ENCODE results near the gene ENTPD1. TPM values are rescaled to one million over a fixed set of nuclear protein-coding genes. Genes with fewer than 3 reads are reported as not detected.

Gene ENTPD1
- total RNA-seq, 1 experiment from 2014 or later: 0.37 TPM

- H3K9ac ChIP-seq (ENCODE audit: low read length): no peak overlapping the region
- DNase-seq (ENCODE audit: low read depth, low spot score): no peak
- no peak overlapping the region for H3K27ac ChIP-seq (ENCODE audit: low read depth, low read length)
- H3K9me3 ChIP-seq (ENCODE audit: control insufficient read depth in 1 of 2, insufficient read depth in 1 of 2, low read depth in 1 of 2, low read length in 2 of 2): no peaks in the 10 kb centered on the region
- ChIA-PET CTCF (interaction anchor here (1.3 kb wide), 1 partner anchor 167 kb away, joined by 7 read pairs; the partner anchor contains the start of gene TCTN3), RAD21 (ENCODE audit: low non-redundant PET in 1 of 2, low total read pairs in 2 of 2, uncharacterized antibody in 2 of 2, unreplicated experiment in 2 of 2) (no interaction called here), POLR2A (no interaction called here)
- no peaks in the 10 kb centered on the region for H4K20me1 ChIP-seq (ENCODE audit: insufficient read depth)
- no TSS peak for BruUV-seq (replicated peaks)
- H3K4me3 ChIP-seq (replicated peaks in 1 of 2; ENCODE audit: low read depth in 1 of 2, low read length in 2 of 2): no peak overlapping the region
- no peaks in the 10 kb centered on the region for H3K79me2 ChIP-seq (ENCODE audit: insufficient read depth, low read length)
- H2AFZ ChIP-seq (ENCODE audit: low read depth, low read length, poor library complexity, severe bottlenecking): no peak overlapping the region
- H3K4me1 ChIP-seq (ENCODE audit: control insufficient read depth in 1 of 2, insufficient read depth in 2 of 2, low read length in 2 of 2): no peaks in the 10 kb centered on the region
- intact Hi-C loops (cut with micrococcal nuclease): no loop called here
- no peak overlapping the region for H3K4me2 ChIP-seq (ENCODE audit: low read length)
- ATAC-seq: no peak
- H3K9me2 ChIP-seq (ENCODE audit: insufficient read depth): no peaks in the 10 kb centered on the region
- H3K36me3 ChIP-seq (ENCODE audit: control insufficient read depth in 1 of 2, insufficient read depth in 2 of 2, low read length in 2 of 2): no peaks in the 10 kb centered on the region
- TF ChIP-seq REST (IDR thresholded peaks at IDR 0.05; ENCODE audit: low read depth) (no peak), RAD21 (IDR thresholded peaks at IDR 0.05; ENCODE audit: low read depth) (no peak), TCF7L2 (IDR thresholded peaks at IDR 0.05; ENCODE audit: borderline replicate concordance, extremely low read depth, insufficient read depth, insufficient read length) (no peak), YY1 (IDR thresholded peaks at IDR 0.05; ENCODE audit: extremely low read depth, insufficient replicate concordance, low read depth, low read length) (no peak), ZBTB33 (IDR thresholded peaks at IDR 0.05; ENCODE audit: extremely low read depth, insufficient replicate concordance, low read length) (no peak), ELF1 (IDR thresholded peaks at IDR 0.05; ENCODE audit: borderline replicate concordance, low read depth) (no peak), ZFX (IDR thresholded peaks at IDR 0.05) (no peak), MAX (IDR thresholded peaks at IDR 0.05) (no peak), CTCF (IDR thresholded peaks at IDR 0.05 in 2 of 3, conservative IDR thresholded peaks at IDR 0.05 in 1 of 3; ENCODE audit: borderline replicate concordance in 1 of 3, insufficient read depth in 1 of 3, low read depth in 2 of 3, low read length in 2 of 3) (no peak), EZH2phosphoT487 (IDR thresholded peaks at IDR 0.05; ENCODE audit: borderline replicate concordance) (no peak), SP1 (IDR thresholded peaks at IDR 0.05; ENCODE audit: low read depth) (no peak), EZH2 (IDR thresholded peaks at IDR 0.05) (no peak), ZNF274 (IDR thresholded peaks at IDR 0.05; ENCODE audit: low read depth, low read length) (no peak), FOSL1 (IDR thresholded peaks at IDR 0.05; ENCODE audit: low read depth) (no peak), SIN3A (IDR thresholded peaks at IDR 0.05; ENCODE audit: low read depth) (no peak), JUND (IDR thresholded peaks at IDR 0.05) (no peak), SRF (IDR thresholded peaks at IDR 0.05; ENCODE audit: low read depth) (no peak), EGR1 (IDR thresholded peaks at IDR 0.05; ENCODE audit: low read depth) (no peak), CBX3 (IDR thresholded peaks at IDR 0.05; ENCODE audit: low read depth) (no peak)
- H3K27me3 ChIP-seq (ENCODE audit: insufficient read depth, low read length): no peaks in the 10 kb centered on the region
Measured at GRCh38 chr10:95860166-95860940, 104.4 kb downstream of the ENTPD1 start.
